Type B pancreatic cell (in vitro differentiated cells): ENCODE measurements around the gene PIGM. TPM values are rescaled to one million over a fixed set of nuclear protein-coding genes. Genes with fewer than 3 reads are reported as not detected.

Experiments used
- DNase-seq: peaks from one replicate; pipeline ENCODE4 v3.0.0; 2021; ENCODE audit warnings: mixed read lengths; ENCODE audit not compliant: unreplicated experiment; ENCODE audit errors: extremely low spot score
- H3K27ac Mint-ChIP-seq: 2 replicates; pipeline ENCODE4 v1.8.0; 2021; ENCODE audit warnings: mild to moderate bottlenecking, mixed read lengths
- H3K27me3 Mint-ChIP-seq: 2 replicates; pipeline ENCODE4 v1.8.0; 2021; ENCODE audit warnings: mixed read lengths
- H3K36me3 Mint-ChIP-seq: 2 replicates; pipeline ENCODE4 v1.8.0; 2021; ENCODE audit warnings: mixed read lengths
- H3K4me1 Mint-ChIP-seq: one replicate; pipeline ENCODE4 v1.8.0; 2021; ENCODE audit warnings: mixed read lengths; ENCODE audit not compliant: unreplicated experiment
- H3K4me3 Mint-ChIP-seq: 2 replicates; pipeline ENCODE4 v1.8.0; 2021; ENCODE audit warnings: mild to moderate bottlenecking, mixed read lengths
- H3K9me3 Mint-ChIP-seq: 2 replicates; pipeline ENCODE4 v1.8.0; 2021; ENCODE audit warnings: mixed read lengths
- total RNA-seq: library from RNA; stranded (reverse); gene quantifications from 2 replicates; pipeline ENCODE4 v1.2.1, GENCODE V29; 2021; ENCODE audit warnings: low replicate concordance
- TF ChIP-seq, protein P1 (sequence below): fragments of 200-600 bp; sonication (generic); conservative IDR thresholded peaks from 2 replicates; pipeline ENCODE4 v1.5.0; 2021; ENCODE audit warnings: antibody characterized with exemption, mild to moderate bottlenecking

PIGM gene
- total RNA-seq, 1 donor from 2014 or later: 12.0 TPM

DNA sequence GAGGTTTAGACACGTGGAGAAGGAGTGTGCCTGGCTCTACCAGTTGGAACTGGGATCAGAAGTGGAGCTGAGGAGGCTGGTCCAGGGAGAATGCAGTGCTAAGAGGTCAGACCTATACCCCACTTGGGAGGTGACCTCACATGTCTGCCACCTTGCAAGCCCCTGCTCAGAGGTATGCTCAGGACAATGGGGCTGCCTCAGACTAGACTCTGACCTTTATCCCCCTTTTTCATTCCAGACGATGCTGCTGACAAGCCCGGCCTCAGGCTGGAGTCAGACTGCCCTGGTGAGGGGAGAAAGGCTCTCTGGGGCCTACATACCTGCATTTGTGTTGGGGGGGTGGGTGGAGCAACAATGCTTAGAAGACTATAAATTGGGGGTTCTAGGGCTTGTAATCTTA, 33.0 kb upstream of the PIGM start:
- Mint-ChIP-seq H3K27ac (no peak overlapping the region), H3K4me3 (no peak overlapping the region), H3K4me1 (peaks cover 6% of the 10 kb centered on the region), H3K27me3 (peaks cover 74% of the 10 kb centered on the region), H3K9me3 (no peaks in the 10 kb centered on the region), H3K36me3 (no peaks in the 10 kb centered on the region)
- TF ChIP-seq, protein P1, sequence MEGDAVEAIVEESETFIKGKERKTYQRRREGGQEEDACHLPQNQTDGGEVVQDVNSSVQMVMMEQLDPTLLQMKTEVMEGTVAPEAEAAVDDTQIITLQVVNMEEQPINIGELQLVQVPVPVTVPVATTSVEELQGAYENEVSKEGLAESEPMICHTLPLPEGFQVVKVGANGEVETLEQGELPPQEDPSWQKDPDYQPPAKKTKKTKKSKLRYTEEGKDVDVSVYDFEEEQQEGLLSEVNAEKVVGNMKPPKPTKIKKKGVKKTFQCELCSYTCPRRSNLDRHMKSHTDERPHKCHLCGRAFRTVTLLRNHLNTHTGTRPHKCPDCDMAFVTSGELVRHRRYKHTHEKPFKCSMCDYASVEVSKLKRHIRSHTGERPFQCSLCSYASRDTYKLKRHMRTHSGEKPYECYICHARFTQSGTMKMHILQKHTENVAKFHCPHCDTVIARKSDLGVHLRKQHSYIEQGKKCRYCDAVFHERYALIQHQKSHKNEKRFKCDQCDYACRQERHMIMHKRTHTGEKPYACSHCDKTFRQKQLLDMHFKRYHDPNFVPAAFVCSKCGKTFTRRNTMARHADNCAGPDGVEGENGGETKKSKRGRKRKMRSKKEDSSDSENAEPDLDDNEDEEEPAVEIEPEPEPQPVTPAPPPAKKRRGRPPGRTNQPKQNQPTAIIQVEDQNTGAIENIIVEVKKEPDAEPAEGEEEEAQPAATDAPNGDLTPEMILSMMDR: no peak
- DNase-seq: no peak

DNA sequence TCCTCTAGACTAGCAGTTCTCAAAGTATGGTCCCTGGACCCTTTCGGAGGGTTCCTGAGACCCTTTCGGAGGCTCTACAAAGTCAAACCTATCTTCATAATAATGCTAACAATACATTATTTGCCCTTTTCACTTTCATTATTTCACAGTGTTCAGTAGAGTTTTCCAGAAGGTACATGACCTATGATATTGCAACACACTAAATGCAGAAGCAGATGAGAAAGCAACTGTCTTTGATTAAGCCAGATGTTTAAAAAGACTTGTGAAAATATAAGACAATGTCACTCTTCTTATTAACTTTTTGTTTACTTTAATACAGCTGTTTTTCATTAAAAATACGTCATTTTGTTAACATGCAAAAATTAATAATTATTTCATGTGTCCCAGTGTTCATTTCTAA, 32.4 kb upstream of the PIGM start:
- peaks cover 73% of the 10 kb centered on the region for H3K27me3 Mint-ChIP-seq
- no peaks in the 10 kb centered on the region for H3K9me3 Mint-ChIP-seq
- H3K36me3 Mint-ChIP-seq: no peaks in the 10 kb centered on the region
- H3K27ac Mint-ChIP-seq: no peak overlapping the region
- peaks cover 6% of the 10 kb centered on the region for H3K4me1 Mint-ChIP-seq
- H3K4me3 Mint-ChIP-seq: no peak overlapping the region
- TF ChIP-seq, protein P1: no peak
- no peak for DNase-seq

DNA sequence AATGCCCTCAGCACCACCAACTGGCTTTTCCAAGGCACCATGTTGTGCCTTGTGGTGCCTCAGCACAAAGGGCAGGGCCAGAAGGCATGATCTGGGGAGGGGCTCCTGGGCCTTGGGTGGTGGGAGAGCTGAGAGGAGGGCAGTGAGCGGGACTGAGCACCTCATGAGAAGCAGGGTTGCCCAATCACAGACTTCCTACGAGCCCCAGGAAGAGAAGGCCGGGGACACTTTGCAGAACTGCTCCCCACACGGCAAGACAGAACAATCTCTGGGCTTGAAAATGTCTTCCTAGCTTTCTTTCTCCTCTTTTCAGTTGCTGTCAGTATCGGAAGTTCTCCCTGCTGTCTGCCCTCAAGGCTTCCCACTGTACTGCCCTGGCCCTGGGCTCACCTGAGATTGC, 31.4 kb upstream of the PIGM start:
- H3K27me3 Mint-ChIP-seq: peaks cover 75% of the 10 kb centered on the region

DNA sequence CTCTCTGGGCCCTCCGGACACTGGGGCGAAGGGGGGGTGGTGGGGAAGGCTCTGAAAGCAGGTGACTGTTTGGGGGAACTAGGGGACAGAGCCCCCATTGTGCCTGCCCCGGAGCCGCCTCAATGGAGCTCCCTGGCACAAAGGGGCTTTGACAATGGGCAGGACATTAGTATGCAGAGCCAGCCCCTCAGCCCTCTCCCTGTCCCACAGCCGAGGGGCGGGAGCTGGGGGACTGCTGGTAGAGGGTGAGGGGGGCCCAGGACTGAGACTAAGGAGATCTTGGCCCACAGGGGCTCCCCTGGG, 30.4 kb upstream of the PIGM start:
- Mint-ChIP-seq H3K9me3 (no peaks in the 10 kb centered on the region), H3K36me3 (no peaks in the 10 kb centered on the region), H3K4me1 (peaks cover under 1% of the 10 kb centered on the region), H3K27ac (no peak overlapping the region), H3K4me3 (no peak overlapping the region), H3K27me3 (peaks cover 75% of the 10 kb centered on the region)
- no peak for DNase-seq
- TF ChIP-seq, protein P1: no peak

More for the DNA sequence above, 31.4 kb upstream of the PIGM start:
- H3K36me3 Mint-ChIP-seq: no peaks in the 10 kb centered on the region
- no peak overlapping the region for H3K4me3 Mint-ChIP-seq
- TF ChIP-seq, protein P1: no peak
- no peak overlapping the region for H3K27ac Mint-ChIP-seq
- no peaks in the 10 kb centered on the region for H3K9me3 Mint-ChIP-seq
- peaks cover 6% of the 10 kb centered on the region for H3K4me1 Mint-ChIP-seq
- DNase-seq: no peak

DNA sequence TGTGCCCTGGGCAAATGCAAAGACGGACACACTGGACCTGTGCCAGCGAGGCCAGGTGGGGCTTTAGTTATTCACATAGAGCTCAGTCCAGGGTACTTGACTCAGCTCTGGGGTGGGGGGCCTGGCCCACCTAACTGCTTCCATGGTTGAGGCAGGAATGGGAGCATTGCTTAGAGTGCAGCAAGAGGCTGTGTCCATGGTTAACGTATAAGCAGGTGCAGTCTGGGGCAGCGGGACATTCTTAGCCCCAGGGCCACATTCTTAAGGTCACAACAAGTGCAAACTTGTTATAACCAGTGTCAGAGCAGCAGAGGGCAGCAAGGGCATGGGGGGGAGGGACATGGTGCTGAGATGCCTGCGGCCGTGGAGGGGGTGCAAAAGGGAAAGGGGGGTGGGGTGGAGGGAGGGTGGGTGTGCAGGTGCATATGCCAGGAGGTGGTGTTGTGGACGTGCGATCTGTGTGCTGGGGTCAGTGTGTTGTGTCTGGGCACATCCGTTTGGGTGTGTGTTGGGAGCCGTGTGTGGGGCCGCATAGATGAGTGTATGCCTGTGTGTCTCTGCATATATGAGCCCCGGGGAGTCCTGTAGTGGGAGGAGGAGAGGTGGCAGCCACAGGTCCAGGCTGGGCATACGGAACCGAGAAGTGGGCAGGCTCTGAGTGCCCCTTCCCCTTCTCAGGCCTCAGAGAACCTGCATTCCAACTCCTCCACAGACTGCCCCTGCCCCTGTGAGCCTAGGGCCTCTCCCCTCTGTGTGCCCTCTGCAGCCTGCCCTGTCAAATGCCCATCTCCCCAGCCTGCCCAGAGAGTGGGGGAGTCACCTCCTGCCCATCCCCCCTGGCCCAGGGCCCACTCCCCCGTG, 29.8 kb upstream of the PIGM start:
- no peak overlapping the region for H3K4me3 Mint-ChIP-seq
- H3K27ac Mint-ChIP-seq: no peak overlapping the region
- H3K9me3 Mint-ChIP-seq: no peaks in the 10 kb centered on the region
- no peaks in the 10 kb centered on the region for H3K4me1 Mint-ChIP-seq
- H3K27me3 Mint-ChIP-seq: peaks cover 75% of the 10 kb centered on the region
- no peak for DNase-seq
- no peaks in the 10 kb centered on the region for H3K36me3 Mint-ChIP-seq
- TF ChIP-seq, protein P1: no peak
